GM21619 (cell line): Measurements from ENCODE around the gene PRKG2.
"Not testable (repeated sequence)": the region's sequence is repeated elsewhere in the genome, so short reads cannot be mapped to it uniquely, and the experiment has no call there.

Experiments used
- ATAC-seq: cut with Tn5 transposase; IDR thresholded peaks from one replicate; pipeline ENCODE4 v1.9.1; 2021; ENCODE audit not compliant: unreplicated experiment

The PRKG2 gene

GRCh38 chr4:81164126-81164525 lies 50.9 kb downstream of the PRKG2 start:
- no peak for ATAC-seq

DNA sequence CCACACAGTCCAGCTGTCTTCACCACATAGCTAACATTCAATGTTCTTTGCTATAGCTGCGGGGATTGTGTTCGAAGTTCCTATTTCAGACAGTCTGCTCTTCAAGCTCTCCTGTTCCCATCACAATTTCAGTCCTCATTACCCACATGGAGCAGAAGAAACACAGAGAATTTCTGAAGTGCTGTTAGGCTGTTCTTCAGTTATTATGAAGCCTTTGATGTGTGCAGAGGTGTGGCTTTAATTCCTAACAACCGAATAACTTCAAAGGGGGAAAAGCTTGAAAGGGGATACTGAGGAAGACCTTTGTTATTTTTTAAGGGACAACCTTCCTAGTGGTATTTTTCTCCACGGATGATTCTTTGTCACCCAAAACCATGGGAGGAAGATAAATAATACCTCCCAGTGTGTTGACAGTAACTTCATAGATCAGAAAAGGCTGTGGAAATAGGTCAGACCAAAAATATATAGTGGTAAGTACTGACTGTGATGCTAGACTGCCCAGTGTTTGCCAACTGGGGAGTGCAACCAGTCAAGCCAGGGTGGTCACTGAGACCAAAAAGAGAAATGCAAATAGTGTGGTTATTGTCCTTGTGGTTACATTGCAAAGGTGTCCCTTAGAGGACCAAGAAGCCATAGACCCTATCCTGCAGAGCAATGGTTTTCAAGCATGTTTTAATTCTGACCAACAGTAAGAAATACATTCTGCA lies 52.1 kb downstream of the PRKG2 start:
- ATAC-seq: no peak

- ATAC-seq: not testable (repeated sequence)
These were observed 61.2 kb downstream of the PRKG2 start for GRCh38 chr4:81153714-81154323.

GRCh38 chr4:81152839-81153713 lies 61.9 kb downstream of the PRKG2 start:
- no peak for ATAC-seq

DNA sequence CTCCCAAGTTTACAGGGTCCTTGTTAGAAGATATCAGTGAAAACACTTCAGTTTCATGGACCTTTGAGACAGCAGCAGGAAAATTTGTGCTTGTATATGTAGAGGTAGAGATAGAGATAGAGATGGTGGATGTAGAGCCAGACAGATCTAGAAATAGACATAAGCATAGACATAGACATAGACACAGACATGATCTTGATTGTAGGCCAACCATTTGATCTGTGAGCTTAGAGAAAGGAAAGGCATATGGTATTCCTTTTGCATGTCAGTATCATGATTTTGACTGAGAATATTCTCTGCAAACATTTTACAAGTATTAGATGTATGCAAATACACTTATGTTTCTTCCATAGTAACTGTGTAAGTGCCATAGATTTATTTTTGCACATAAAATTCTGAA lies 65.0 kb downstream of the PRKG2 start:
- no peak for ATAC-seq

- ATAC-seq: no peak
These were observed 66.4 kb downstream of the PRKG2 start for GRCh38 chr4:81148576-81148975.

DNA sequence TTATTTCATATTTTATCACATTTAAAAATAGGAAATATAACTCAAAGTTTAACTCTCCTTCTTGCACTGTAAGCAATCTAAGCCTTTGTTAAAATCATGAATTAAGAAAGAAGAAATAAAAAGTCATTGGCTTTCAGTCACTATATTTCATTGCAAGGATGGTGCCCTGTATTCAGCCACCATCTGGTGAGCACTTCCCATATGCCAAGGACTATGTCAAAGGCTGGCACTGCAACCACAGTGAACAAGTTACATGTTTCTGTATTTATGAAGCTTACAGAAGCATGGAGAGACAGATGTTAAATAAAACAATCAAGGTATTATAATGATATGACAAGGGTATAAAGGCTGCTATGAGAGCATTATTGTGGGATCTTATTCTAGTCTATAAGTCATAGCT lies 68.6 kb downstream of the PRKG2 start:
- ATAC-seq: no peak

DNA sequence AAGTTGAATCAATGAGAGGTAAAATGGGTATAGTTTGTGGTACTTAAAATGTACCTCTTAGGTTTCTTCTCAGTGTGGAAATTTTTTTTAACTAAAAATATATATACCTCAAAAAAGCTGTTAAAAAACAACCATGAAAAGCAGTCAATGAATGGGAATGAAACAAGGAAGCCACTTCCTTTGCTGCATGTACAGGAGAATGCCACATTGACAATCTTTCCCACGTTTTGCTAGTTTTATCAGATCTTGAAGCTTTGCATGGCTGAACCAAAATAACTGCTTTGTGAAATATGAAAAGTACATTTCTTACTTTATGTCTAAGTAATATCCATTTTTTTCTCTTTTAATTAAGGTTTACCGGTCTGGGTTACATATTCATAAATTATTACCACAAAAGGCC lies 71.8 kb downstream of the PRKG2 start:
- ATAC-seq: no peak

GRCh38 chr4:81142744-81143143 lies 72.3 kb downstream of the PRKG2 start:
- ATAC-seq: no peak

- ATAC-seq: no peak
These were observed 77.1 kb downstream of the PRKG2 start for GRCh38 chr4:81137894-81138293.

DNA sequence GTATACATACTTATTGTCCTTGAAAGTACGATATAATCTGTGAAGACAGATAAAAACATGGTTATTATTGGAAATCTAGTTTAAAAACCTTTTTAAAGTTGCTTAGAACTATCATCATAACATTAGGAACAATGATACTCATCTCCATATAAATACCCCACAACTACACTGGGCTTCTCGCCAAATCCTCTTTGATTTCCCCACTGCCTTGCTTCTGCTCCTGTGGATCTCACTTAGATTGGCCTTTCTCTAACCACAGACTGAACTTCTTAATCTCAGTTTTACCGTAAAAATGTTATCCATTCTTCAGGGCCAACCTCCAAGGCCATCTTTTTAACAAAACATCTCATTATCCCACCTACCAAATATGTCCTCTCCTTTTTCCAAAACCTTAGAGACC lies 77.6 kb downstream of the PRKG2 start:
- ATAC-seq: no peak

- no peak for ATAC-seq
These were observed 78.7 kb downstream of the PRKG2 start for GRCh38 chr4:81136161-81136905.

DNA sequence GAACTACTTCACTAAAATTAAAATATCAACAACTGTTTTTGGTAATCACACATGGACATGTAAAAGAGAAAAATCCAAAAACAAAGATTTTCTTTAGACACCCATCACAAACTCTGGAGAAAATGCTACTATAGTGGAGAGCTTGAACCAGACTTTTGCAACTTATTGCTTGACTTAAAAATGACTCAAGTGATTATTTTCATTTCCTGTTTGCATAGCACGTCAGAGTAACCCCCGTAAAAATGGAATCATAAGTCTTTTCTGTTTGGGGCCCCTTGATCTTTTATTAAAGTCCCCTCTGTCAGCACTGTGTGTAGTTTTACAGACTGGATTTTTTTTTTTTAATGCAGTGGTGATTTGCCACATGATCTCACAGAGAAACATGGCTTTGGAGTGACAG lies 79.5 kb downstream of the PRKG2 start:
- ATAC-seq: no peak

DNA sequence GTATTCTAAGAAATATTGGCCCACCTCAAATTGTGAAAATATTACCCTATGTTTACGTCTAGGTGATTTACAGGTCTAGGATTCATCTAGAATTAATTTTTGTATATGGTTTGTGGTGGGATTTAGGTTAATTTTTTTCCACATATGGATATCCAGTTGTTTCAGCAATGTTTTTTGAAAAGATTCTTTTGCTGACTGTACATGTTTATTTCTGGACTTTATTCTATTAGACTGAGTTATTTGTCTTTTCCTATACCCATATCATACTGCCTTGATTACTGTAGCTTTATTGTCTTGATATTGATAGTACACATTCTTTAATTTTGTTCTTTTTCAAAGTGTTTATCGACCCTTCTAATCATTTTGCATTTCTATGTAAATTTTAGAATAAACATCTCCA lies 83.5 kb downstream of the PRKG2 start:
- no peak for ATAC-seq

DNA sequence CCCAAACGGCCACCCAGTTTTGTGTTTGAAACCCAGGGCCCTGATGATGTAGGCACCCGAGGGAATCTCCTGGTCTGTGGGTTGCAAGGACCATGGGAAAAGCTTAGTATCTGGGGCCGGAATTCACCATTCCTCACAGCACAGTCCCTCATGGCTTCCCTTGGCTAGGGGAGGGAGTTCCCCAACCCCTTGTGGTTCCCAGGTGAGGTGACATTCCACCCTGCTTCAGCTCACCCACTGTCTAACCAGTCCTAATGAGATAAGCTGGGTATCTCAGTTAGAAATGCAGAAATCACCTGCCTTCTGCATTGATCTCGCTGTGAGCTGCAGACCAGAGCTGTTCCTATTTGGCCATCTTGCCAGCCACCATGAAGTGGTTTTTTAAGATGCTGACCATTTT lies 84.0 kb downstream of the PRKG2 start:
- ATAC-seq: no peak

- ATAC-seq: no peak
These were observed 84.5 kb downstream of the PRKG2 start for GRCh38 chr4:81130569-81130968.

DNA sequence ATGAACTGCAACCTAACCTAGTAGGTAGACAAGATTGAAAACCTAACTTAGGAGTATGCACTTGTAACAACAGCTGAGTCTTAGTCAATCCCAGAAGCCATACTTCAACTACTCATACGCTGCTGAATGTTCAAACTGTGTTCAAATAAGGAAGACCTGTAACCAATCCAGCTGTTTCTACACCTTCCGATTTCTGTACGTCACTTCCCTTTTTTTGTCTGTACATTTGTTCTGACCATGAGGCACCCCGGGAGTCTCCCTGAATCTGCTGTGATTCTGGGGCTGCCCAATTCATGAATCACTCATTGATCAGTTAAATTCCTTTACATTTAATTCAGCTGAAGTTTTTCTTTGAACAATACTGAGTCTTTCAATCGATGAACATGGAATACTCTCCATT lies 95.0 kb downstream of the PRKG2 start:
- no peak for ATAC-seq

- no peak for ATAC-seq
These were observed 96.9 kb downstream of the PRKG2 start for GRCh38 chr4:81118086-81118485.

GRCh38 chr4:81116566-81116965 lies 98.5 kb downstream of the PRKG2 start:
- no peak for ATAC-seq

- no peak for ATAC-seq
These were observed 102.0 kb downstream of the PRKG2 start for GRCh38 chr4:81113024-81113423.

DNA sequence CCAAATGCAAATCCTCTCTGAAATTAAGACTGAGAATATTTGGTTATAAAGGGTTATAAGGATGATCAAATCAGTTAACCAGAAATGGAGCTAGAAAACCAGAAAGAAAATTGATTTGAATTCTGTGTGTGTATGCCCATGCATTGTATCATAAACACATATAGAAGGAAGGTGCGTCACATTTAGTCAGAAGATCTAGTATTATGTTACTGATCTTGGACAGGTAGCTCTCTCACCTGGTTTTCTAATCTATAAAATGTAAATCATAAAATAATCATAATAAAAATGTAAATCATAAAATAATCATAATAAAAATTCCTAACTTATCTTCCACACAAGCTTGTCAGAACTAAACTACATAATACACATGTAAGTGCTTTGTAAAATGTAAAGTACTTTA lies 105.7 kb downstream of the PRKG2 start:
- ATAC-seq: no peak
